ENCODE results near the gene ZNF563. TPM values are rescaled to one million over a fixed set of nuclear protein-coding genes. Genes with fewer than 3 reads are reported as not detected.
"Not testable (repeated sequence)": the region's sequence is repeated elsewhere in the genome, so short reads cannot be mapped to it uniquely, and the experiment has no call there.

Gene ZNF563
- total RNA-seq, 1 donor from 2014 or later = 2.6 TPM

DNA sequence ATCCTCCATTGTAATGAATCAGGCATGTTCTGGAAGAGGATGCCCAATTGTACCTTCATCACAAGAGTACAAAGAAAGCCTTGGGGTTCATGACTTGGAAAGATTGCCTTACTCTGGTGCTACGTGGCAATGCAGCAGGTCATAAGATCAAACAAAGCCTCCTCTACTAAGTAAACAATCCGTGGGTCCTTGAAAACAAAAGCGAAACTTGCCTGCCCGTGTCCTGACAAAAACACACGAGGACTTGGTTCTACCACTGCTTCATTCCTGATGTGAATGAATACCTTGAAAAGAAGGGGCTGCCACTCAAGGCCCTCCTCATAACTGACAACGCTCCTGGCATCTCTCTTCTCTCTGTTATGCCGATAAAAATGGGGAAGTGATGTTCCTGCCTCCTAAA is 18.9 kb downstream of the ZNF563 start:
- no peak overlapping the region for H3K4me3 Mint-ChIP-seq
- H3K9ac ChIP-seq = no peak overlapping the region

DNA sequence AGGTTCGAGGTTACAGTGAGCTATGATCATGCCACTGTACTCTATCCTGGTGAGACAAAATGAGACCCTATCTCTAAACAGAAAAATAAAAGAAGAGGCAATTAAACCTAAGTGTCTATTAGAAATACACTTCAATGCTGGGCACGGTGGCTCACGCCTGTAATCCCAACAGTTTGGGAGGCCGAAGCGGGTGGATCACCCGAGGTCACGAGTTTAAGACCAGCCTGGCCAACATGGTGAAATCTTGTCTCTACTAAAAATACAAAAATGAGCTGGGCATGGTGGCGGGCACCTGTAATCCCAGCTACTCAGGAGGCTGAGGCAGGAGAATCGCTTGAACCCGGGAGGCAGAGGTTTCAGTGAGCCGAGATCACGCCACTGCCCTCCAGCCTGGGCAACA is 24.5 kb downstream of the ZNF563 start:
- peaks cover 31% of the 10 kb centered on the region for H3K9me3 Mint-ChIP-seq
- not testable (repeated sequence) for H3K36me3 Mint-ChIP-seq; H2AFZ ChIP-seq (replicated peaks)

More for the DNA sequence above, 18.9 kb downstream of the ZNF563 start:
- Histone ChIP-seq H3K4me1 (no peaks in the 10 kb centered on the region), H3K27me3 (no peaks in the 10 kb centered on the region), H3K4me2 (no peak overlapping the region), H2AFZ (replicated peaks) (no peak overlapping the region), H4K20me1 (ENCODE audit: low read depth) (no peaks in the 10 kb centered on the region), H3K4me3 (no peak overlapping the region), H3K27ac (no peak overlapping the region), H3K9me3 (ENCODE audit: low read depth) (no peaks in the 10 kb centered on the region), H3F3A (ENCODE audit: low read depth) (no peaks in the 10 kb centered on the region), H3K79me2 (ENCODE audit: low read depth) (no peaks in the 10 kb centered on the region), H3K36me3 (peaks cover 11% of the 10 kb centered on the region)
- Mint-ChIP-seq H3K4me1 (no peaks in the 10 kb centered on the region), H3K36me3 (peaks cover 13% of the 10 kb centered on the region), H3K27me3 (ENCODE audit: insufficient read depth, low read depth) (no peaks in the 10 kb centered on the region), H3K9me3 (peaks cover 33% of the 10 kb centered on the region), H3K27ac (no peak overlapping the region)
- no peak for DNase-seq (ENCODE audit: low spot score)
- TF ChIP-seq EZH2 (IDR thresholded peaks at IDR 0.05) = no peak
- no peak for TF ChIP-seq EZH2phosphoT487 (IDR thresholded peaks at IDR 0.05)
- TF ChIP-seq, protein P1, sequence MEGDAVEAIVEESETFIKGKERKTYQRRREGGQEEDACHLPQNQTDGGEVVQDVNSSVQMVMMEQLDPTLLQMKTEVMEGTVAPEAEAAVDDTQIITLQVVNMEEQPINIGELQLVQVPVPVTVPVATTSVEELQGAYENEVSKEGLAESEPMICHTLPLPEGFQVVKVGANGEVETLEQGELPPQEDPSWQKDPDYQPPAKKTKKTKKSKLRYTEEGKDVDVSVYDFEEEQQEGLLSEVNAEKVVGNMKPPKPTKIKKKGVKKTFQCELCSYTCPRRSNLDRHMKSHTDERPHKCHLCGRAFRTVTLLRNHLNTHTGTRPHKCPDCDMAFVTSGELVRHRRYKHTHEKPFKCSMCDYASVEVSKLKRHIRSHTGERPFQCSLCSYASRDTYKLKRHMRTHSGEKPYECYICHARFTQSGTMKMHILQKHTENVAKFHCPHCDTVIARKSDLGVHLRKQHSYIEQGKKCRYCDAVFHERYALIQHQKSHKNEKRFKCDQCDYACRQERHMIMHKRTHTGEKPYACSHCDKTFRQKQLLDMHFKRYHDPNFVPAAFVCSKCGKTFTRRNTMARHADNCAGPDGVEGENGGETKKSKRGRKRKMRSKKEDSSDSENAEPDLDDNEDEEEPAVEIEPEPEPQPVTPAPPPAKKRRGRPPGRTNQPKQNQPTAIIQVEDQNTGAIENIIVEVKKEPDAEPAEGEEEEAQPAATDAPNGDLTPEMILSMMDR (IDR thresholded peaks at IDR 0.05) = no peak

DNA sequence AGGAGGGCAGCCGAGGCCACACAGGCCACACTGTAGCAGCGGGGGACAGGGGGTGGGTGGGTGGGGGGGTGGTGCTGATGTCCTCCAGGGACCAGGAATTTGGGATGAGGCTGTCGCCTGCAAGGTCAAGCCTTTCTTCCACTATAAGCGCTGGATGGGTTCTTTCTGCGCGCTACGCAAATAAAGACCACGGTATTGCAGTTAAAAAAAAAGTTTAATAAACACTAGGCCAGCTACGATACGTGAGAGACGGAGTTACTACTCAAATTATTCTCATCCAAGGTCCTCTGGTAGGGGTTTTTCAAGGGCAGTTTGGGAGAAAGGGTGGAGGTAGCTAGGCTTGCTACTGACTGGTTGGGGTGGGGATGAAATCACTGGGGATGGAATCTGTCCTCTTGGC is 38.2 kb downstream of the ZNF563 start:
- Mint-ChIP-seq H3K4me1 (peaks cover 10% of the 10 kb centered on the region), H3K4me3 (peak overlapping the region; percentile 98), H3K9me3 (peaks cover 54% of the 10 kb centered on the region), H3K27ac (peak overlapping the region; percentile 93), H3K27me3 (ENCODE audit: insufficient read depth, low read depth) (peaks cover 14% of the 10 kb centered on the region), H3K36me3 (peaks cover 21% of the 10 kb centered on the region)
- no peak for DNase-seq (ENCODE audit: low spot score)
- Histone ChIP-seq H2AFZ (replicated peaks) (peak overlapping the region; percentile 94), H3K36me3 (no peaks in the 10 kb centered on the region), H3K4me2 (peak overlapping the region; percentile 92), H3K9ac (no peak overlapping the region), H3K4me1 (peaks cover 6% of the 10 kb centered on the region), H3K27ac (no peak overlapping the region), H4K20me1 (ENCODE audit: low read depth) (no peaks in the 10 kb centered on the region), H3K79me2 (ENCODE audit: low read depth) (peaks cover 38% of the 10 kb centered on the region), H3K4me3 (peak overlapping the region; percentile 98), H3K27me3 (no peaks in the 10 kb centered on the region), H3K9me3 (ENCODE audit: low read depth) (no peaks in the 10 kb centered on the region), H3F3A (ENCODE audit: low read depth) (peaks cover 13% of the 10 kb centered on the region)
- TF ChIP-seq EZH2 (IDR thresholded peaks at IDR 0.05) = no peak
- no peak for TF ChIP-seq EZH2phosphoT487 (IDR thresholded peaks at IDR 0.05)

More for the DNA sequence above, 24.5 kb downstream of the ZNF563 start:
- H3K36me3 ChIP-seq; H3K4me3 ChIP-seq; H3F3A ChIP-seq (ENCODE audit: low read depth); H3K4me1 ChIP-seq; H3K27ac Mint-ChIP-seq; H3K4me2 ChIP-seq; H3K4me3 Mint-ChIP-seq; H3K27me3 ChIP-seq; H4K20me1 ChIP-seq (ENCODE audit: low read depth); H3K9me3 ChIP-seq (ENCODE audit: low read depth); DNase-seq (ENCODE audit: low spot score); H3K79me2 ChIP-seq (ENCODE audit: low read depth); H3K27me3 Mint-ChIP-seq (ENCODE audit: insufficient read depth, low read depth); H3K9ac ChIP-seq; H3K4me1 Mint-ChIP-seq; H3K27ac ChIP-seq: not testable (repeated sequence)

DNA sequence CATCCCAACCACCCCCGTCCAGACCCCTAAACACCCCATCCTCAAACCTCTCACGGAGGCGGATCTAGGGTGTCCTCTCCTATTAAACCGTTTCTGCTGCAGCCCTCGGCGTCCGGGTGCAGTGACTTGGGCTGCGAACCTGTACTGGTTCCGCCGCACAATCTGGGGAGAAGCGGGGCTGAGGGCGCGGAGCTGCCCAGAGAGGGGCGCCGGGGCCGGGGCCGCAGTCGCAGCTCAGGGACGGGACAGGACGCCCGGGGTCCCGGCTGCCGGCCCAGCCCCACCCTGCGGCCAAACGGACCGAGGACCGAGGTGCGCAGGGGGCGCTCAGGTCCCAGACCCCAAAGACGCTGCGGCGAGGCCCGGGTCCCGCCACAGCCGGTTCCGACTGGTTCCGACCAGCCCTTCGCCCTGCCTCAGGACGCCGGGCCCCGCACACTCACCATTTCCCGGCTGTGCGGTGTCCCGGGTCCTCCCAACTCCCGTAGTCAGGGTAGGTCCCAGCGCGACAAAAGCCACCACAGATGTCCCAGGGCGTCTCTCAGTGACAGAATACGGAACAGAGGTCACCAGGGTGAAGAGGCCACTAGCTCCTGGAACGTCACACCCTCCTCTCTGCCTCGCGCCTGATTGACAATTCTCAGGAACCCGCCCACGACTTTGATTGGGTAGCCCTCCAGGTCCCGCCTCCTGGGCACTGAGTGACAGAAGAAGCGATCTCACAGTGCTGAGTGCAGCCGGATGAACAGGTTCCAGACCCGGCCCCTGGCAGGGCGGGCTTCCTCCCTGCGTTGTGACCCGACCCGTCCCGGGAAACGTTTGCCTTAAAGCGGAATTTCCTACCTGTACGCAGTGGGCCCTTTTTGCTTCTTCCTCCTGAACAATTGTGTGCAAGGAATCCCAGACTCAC is 38.9 kb downstream of the ZNF563 start, which contains the start of gene ZNF44:
TSS of gene ZNF44 (minus strand) at position 635 of the 910 bp plus-strand sequence. CDS start at position 446, 189 bp downstream.
- Histone ChIP-seq H3K4me1 (peaks cover 6% of the 10 kb centered on the region), H3K27me3 (no peaks in the 10 kb centered on the region), H3K9me3 (ENCODE audit: low read depth) (no peaks in the 10 kb centered on the region), H3K4me3 (peak within 1 kb of the TSS; percentile 98), H3K79me2 (ENCODE audit: low read depth) (peaks cover 38% of the 10 kb centered on the region), H3K4me2 (peak within 1 kb of the TSS; percentile 92), H3K27ac (peak within 1 kb of the TSS; percentile 98), H4K20me1 (ENCODE audit: low read depth) (no peaks in the 10 kb centered on the region), H2AFZ (replicated peaks) (peak within 1 kb of the TSS; percentile 94), H3K9ac (peak within 1 kb of the TSS; percentile 90), H3F3A (ENCODE audit: low read depth) (peaks cover 13% of the 10 kb centered on the region), H3K36me3 (no peaks in the 10 kb centered on the region)
- Mint-ChIP-seq H3K4me3 (peak within 1 kb of the TSS; percentile 100), H3K27ac (peak within 1 kb of the TSS; percentile 93), H3K36me3 (peaks cover 21% of the 10 kb centered on the region), H3K9me3 (peaks cover 58% of the 10 kb centered on the region), H3K27me3 (ENCODE audit: insufficient read depth, low read depth) (peaks cover 14% of the 10 kb centered on the region), H3K4me1 (peaks cover 10% of the 10 kb centered on the region)
- TF ChIP-seq EZH2phosphoT487 (IDR thresholded peaks at IDR 0.05) (no peak), EZH2 (IDR thresholded peaks at IDR 0.05) (no peak)
- TF ChIP-seq, protein P1 (IDR thresholded peaks at IDR 0.05) = peak; percentile 24
- peak; percentile 99 for DNase-seq (ENCODE audit: low spot score)
